ENCODE measurements around the gene METTL16. TPM values are rescaled to one million over a fixed set of nuclear protein-coding genes. Genes with fewer than 3 reads are reported as not detected.
A peak's percentile ranks its signal among the peaks of the same experiment; 100 is the strongest.

METTL16 gene
- total RNA-seq, 1 donor from 2014 or later, result 44.9 TPM

- Mint-ChIP-seq H3K9me3 (no peaks in the 10 kb centered on the region), H3K4me1 (peaks cover 37% of the 10 kb centered on the region), H3K4me3 (peak overlapping the region; percentile 85), H3K27ac (ENCODE audit: unreplicated experiment) (peak overlapping the region; percentile 99), H3K36me3 (ENCODE audit: low read depth) (peaks cover 5% of the 10 kb centered on the region), H3K27me3 (ENCODE audit: low read depth) (peaks cover 7% of the 10 kb centered on the region)
- DNase-seq (ENCODE audit: low read depth, low spot score), result no peak
- TF ChIP-seq, protein P1, sequence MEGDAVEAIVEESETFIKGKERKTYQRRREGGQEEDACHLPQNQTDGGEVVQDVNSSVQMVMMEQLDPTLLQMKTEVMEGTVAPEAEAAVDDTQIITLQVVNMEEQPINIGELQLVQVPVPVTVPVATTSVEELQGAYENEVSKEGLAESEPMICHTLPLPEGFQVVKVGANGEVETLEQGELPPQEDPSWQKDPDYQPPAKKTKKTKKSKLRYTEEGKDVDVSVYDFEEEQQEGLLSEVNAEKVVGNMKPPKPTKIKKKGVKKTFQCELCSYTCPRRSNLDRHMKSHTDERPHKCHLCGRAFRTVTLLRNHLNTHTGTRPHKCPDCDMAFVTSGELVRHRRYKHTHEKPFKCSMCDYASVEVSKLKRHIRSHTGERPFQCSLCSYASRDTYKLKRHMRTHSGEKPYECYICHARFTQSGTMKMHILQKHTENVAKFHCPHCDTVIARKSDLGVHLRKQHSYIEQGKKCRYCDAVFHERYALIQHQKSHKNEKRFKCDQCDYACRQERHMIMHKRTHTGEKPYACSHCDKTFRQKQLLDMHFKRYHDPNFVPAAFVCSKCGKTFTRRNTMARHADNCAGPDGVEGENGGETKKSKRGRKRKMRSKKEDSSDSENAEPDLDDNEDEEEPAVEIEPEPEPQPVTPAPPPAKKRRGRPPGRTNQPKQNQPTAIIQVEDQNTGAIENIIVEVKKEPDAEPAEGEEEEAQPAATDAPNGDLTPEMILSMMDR (conservative IDR thresholded peaks at IDR 0.05), result no peak
These were observed 128.0 kb downstream of the METTL16 start for GRCh38 chr17:2383628-2384167.

DNA sequence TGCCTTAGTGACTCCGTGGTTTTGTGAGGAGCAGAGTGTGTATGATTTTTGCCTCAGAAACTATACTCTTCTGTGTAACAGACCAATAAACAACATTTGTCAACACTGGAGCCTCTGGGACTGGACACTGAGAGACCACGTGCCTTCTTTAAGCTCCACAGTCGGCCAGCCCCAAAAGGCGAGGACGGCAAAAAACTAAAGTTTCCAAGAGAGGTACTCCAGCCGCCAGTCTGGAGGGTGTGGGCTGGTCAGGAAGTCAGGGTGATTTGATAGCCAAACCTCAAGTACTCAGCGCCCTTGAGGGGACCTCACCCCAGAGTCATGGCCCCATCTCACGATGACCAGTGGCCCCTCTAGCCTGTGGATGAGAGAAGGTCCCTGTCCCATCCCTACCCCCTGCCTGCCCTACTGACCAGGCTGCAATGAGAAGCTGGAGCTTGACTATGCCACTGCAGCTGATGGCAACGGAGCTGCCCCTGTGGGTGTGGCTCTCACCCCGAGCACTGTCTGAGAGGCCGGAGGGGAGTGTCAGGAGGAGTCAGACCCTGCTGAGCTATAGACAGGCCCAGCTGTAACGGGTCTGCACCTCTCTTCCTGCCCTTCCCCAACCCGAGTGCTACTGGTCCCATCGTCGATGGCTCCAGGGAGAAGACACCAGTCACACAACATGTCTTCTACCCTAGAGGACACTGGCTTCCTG is 130.6 kb downstream of the METTL16 start:
- Mint-ChIP-seq H3K27ac (ENCODE audit: unreplicated experiment) (no peak overlapping the region), H3K9me3 (no peaks in the 10 kb centered on the region)

GRCh38 chr17:2380226-2380922 is 131.3 kb downstream of the METTL16 start:
- DNase-seq (ENCODE audit: low read depth, low spot score), result no peak
- Mint-ChIP-seq H3K9me3 (no peaks in the 10 kb centered on the region), H3K4me1 (peaks cover 21% of the 10 kb centered on the region), H3K27me3 (ENCODE audit: low read depth) (peaks cover 5% of the 10 kb centered on the region), H3K4me3 (no peak overlapping the region), H3K36me3 (ENCODE audit: low read depth) (no peaks in the 10 kb centered on the region), H3K27ac (ENCODE audit: unreplicated experiment) (no peak overlapping the region)
- TF ChIP-seq, protein P1 (conservative IDR thresholded peaks at IDR 0.05), result no peak

More for the DNA sequence above, 130.6 kb downstream of the METTL16 start:
- Mint-ChIP-seq H3K4me3 (no peak overlapping the region), H3K4me1 (peaks cover 26% of the 10 kb centered on the region), H3K27me3 (ENCODE audit: low read depth) (peaks cover 5% of the 10 kb centered on the region), H3K36me3 (ENCODE audit: low read depth) (no peaks in the 10 kb centered on the region)
- DNase-seq (ENCODE audit: low read depth, low spot score), result no peak
- TF ChIP-seq, protein P1 (conservative IDR thresholded peaks at IDR 0.05), result no peak

GRCh38 chr17:2379489-2380225 is 132.0 kb downstream of the METTL16 start:
- Mint-ChIP-seq H3K27ac (ENCODE audit: unreplicated experiment) (no peak overlapping the region), H3K36me3 (ENCODE audit: low read depth) (no peaks in the 10 kb centered on the region), H3K4me3 (no peak overlapping the region), H3K9me3 (no peaks in the 10 kb centered on the region), H3K4me1 (peaks cover 20% of the 10 kb centered on the region), H3K27me3 (ENCODE audit: low read depth) (peaks cover 1% of the 10 kb centered on the region)
- TF ChIP-seq, protein P1 (conservative IDR thresholded peaks at IDR 0.05), result no peak
- DNase-seq (ENCODE audit: low read depth, low spot score), result no peak

DNA sequence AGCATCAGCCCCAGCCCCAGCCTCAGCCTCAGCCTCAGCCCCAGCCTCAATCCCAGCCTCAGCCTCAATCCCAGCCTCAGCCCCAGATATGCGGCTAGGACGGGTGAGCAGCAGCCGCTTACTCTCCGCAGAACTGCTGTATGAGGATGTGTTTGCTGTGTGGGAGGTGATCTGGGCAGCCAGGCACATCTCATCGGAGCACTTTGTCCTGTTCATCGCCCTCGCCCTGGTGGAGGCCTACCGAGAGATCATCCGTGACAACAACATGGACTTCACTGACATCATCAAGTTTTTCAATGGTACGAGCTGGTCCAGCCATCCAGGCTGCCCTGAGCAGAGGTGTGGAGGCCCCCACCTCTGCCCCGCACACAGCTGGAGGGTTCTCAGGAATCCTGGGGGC is 132.8 kb downstream of the METTL16 start:
- TF ChIP-seq, protein P1 (conservative IDR thresholded peaks at IDR 0.05), result no peak
- peaks cover 15% of the 10 kb centered on the region for H3K4me1 Mint-ChIP-seq
- H3K27me3 Mint-ChIP-seq (ENCODE audit: low read depth), result no peaks in the 10 kb centered on the region
- H3K9me3 Mint-ChIP-seq, result no peaks in the 10 kb centered on the region
- peak overlapping the region; percentile 38 for H3K4me3 Mint-ChIP-seq
- no peaks in the 10 kb centered on the region for H3K36me3 Mint-ChIP-seq (ENCODE audit: low read depth)
- peak overlapping the region; percentile 57 for H3K27ac Mint-ChIP-seq (ENCODE audit: unreplicated experiment)
- DNase-seq (ENCODE audit: low read depth, low spot score), result no peak

Data from neural crest cell (in vitro differentiated cells).